Neuronal stem cell (in vitro differentiated cells): ENCODE measurements around the gene EFCAB11.

ENCODE experiments used
- DNase-seq: peaks from one replicate; pipeline ENCODE4 v3.0.0-alpha.2; 2013; ENCODE audit warnings: low spot score
- H2AFZ ChIP-seq: one replicate; pipeline ENCODE4 v1.6.1; 2013; ENCODE audit warnings: mild to moderate bottlenecking, low read length, inconsistent platforms
- H2AK5ac ChIP-seq: 2 replicates; pipeline ENCODE4 v1.6.1; 2013; ENCODE audit warnings: low read depth, mild to moderate bottlenecking, inconsistent platforms, low read length, moderate library complexity, mixed read lengths
- H2BK120ac ChIP-seq: 2 replicates; pipeline ENCODE4 v1.6.1; 2013; ENCODE audit warnings: low read depth, mild to moderate bottlenecking, inconsistent platforms, low read length, moderate library complexity, mixed read lengths
- H2BK12ac ChIP-seq: one replicate; pipeline ENCODE4 v1.6.1; 2013; ENCODE audit warnings: low read length, inconsistent platforms
- H2BK15ac ChIP-seq: 2 replicates; pipeline ENCODE4 v1.6.1; 2013; ENCODE audit warnings: mild to moderate bottlenecking, low read length, inconsistent platforms, mixed read lengths
- H2BK5ac ChIP-seq: one replicate; pipeline ENCODE4 v1.6.1; 2013; ENCODE audit warnings: inconsistent platforms, mild to moderate bottlenecking, low read length, moderate library complexity
- H3K14ac ChIP-seq: one replicate; pipeline ENCODE4 v1.6.1; 2013; ENCODE audit warnings: low read length, inconsistent platforms
- H3K18ac ChIP-seq: 2 replicates; pipeline ENCODE4 v1.6.1; 2013; ENCODE audit warnings: low read length, inconsistent platforms
- H3K23ac ChIP-seq: 2 replicates; pipeline ENCODE4 v1.6.1; 2013; ENCODE audit warnings: low read depth, mild to moderate bottlenecking, mixed read lengths, low read length, inconsistent platforms; ENCODE audit not compliant: poor library complexity
- H3K27ac ChIP-seq: replicated peaks from 3 replicates; pipeline ENCODE4 v1.5.1; 2013; ENCODE audit warnings: low read length, inconsistent platforms
- H3K27me3 ChIP-seq, 3 experiments: 2 replicates each; pipeline ENCODE4 v1.6.1; 2013; ENCODE audit warnings: low read length in 3 of 3, mild to moderate bottlenecking in 2 of 3, inconsistent platforms in 1 of 3, low read depth in 1 of 3, mixed read lengths in 1 of 3, moderate library complexity in 1 of 3; ENCODE audit not compliant: control insufficient read depth in 3 of 3, insufficient read depth in 3 of 3
- H3K36me3 ChIP-seq, 2 donors: replicated peaks in 1 of 2; 2 replicates each; pipeline ENCODE4 v1.6.1; 2013; ENCODE audit warnings: low read length in 2 of 2; ENCODE audit not compliant: control insufficient read depth in 2 of 2, insufficient read depth in 2 of 2
- H3K4ac ChIP-seq: 2 replicates; pipeline ENCODE4 v1.6.1; 2013; ENCODE audit warnings: inconsistent platforms, mild to moderate bottlenecking, low read length, moderate library complexity
- H3K4me1 ChIP-seq, 2 donors: 1 replicate in 1 of 2; 2 replicates in 1 of 2; pipeline ENCODE4 v1.6.1; 2013; ENCODE audit warnings: low read length in 2 of 2, low read depth in 1 of 2; ENCODE audit not compliant: control insufficient read depth in 2 of 2, insufficient read depth in 1 of 2
- H3K4me2 ChIP-seq: one replicate; pipeline ENCODE4 v1.6.1; 2013; ENCODE audit warnings: mild to moderate bottlenecking, low read length, inconsistent platforms; ENCODE audit not compliant: insufficient read depth, poor library complexity, severe bottlenecking
- H3K4me3 ChIP-seq, 2 donors: 2 replicates each; pipeline ENCODE4 v1.5.1; 2013; ENCODE audit warnings: low read length in 2 of 2, mild to moderate bottlenecking in 2 of 2, inconsistent platforms in 1 of 2, moderate library complexity in 1 of 2
- H3K79me1 ChIP-seq: one replicate; pipeline ENCODE4 v1.6.1; 2013; ENCODE audit warnings: low read depth, mild to moderate bottlenecking, inconsistent platforms, low read length, moderate library complexity
- H3K9ac ChIP-seq: one replicate; pipeline ENCODE4 v1.6.1; 2013; ENCODE audit warnings: mild to moderate bottlenecking, low read depth, low read length, inconsistent platforms; ENCODE audit not compliant: poor library complexity
- H3K9me3 ChIP-seq, 2 donors: replicated peaks in 1 of 2; 2 replicates each; pipeline versions ENCODE3 to v1.6.1; 2013; ENCODE audit warnings: low read length in 2 of 2, mild to moderate bottlenecking in 2 of 2, inconsistent platforms in 1 of 2, low read depth in 1 of 2, mixed read lengths in 1 of 2, moderate library complexity in 1 of 2; ENCODE audit not compliant: control insufficient read depth in 2 of 2, insufficient read depth in 1 of 2
- H4K8ac ChIP-seq: one replicate; pipeline ENCODE4 v1.6.1; 2013; ENCODE audit warnings: low read depth, mild to moderate bottlenecking, inconsistent platforms, low read length, moderate library complexity
- H4K91ac ChIP-seq: one replicate; pipeline ENCODE4 v1.6.1; 2013; ENCODE audit warnings: low read length, low read depth, mild to moderate bottlenecking, inconsistent platforms; ENCODE audit not compliant: poor library complexity
- WGBS, 2 donors: extraction: QIAGEN DNeasy Blood & Tissue Kit; methylation state at CpG; one replicate each; pipeline ENCODE4 v1.1.7; 2013; ENCODE audit warnings: missing lambda C conversion rate in 2 of 2, mixed read lengths in 1 of 2; ENCODE audit not compliant: insufficient read length in 2 of 2, insufficient replicate concordance in 1 of 2; ENCODE audit errors: extremely low coverage in 2 of 2; 5-methylcytosine and 5-hydroxymethylcytosine counted together

The EFCAB11 gene

DNA sequence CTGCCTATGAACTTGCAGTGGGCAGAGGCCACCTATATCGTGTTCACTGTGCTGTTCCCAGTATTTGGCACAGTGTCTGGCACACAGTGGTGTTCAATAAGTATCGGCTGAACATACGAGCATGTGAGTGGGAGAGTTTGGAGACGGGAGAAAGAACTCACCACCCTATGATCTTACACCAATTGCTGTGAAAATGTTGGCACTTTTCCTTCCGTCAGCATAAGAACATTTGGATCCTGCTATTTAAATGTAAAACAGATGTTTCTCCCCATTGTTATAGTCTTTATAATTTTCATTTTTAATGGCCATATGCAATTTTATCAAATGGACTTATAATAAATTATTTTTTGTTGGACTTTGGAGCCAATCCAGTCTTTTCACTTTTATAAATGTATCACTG lies 144.4 kb downstream of the EFCAB11 start:
- Histone ChIP-seq H2AK5ac (no peak overlapping the region), H2BK15ac (no peak overlapping the region), H3K4me1 (peaks cover 0 to 3% of the 10 kb centered on the region in 2 donors), H3K27me3 (no peaks in the 10 kb centered on the region), H3K9me3 (no peaks in the 10 kb centered on the region), H3K23ac (no peak overlapping the region), H3K18ac (no peak overlapping the region), H2AFZ (no peak overlapping the region), H3K4me2 (no peak overlapping the region), H2BK12ac (no peak overlapping the region), H3K79me1 (no peaks in the 10 kb centered on the region), H3K4ac (no peak overlapping the region), H4K8ac (no peak overlapping the region), H3K9ac (no peak overlapping the region), H4K91ac (no peak overlapping the region), H3K4me3 (no peak overlapping the region), H2BK5ac (no peak overlapping the region), H3K14ac (no peak overlapping the region), H3K36me3 (no peaks in the 10 kb centered on the region), H2BK120ac (no peak overlapping the region), H3K27ac (no peak overlapping the region)
- DNase-seq = no peak
- WGBS, 2 donors = no CpG with 5 or more reads among the region's 5 CpGs

DNA sequence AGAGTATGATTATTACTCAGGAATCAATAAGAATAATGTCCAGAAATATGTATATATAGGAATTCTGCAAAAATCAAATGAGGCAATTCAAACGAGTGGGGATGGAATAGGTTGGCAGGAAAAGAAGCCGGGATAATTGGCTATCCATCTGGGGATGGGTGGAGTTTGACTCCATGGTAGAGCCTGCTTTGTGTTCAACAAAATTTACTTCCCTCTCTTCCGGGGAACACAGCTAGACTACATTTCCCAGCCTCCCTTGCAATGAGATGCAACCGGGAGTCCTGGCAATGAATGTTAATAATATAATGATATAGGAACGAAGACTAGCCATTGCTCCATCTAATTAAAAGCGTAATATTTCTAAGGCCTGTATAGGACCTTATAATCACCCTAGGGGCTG lies 146.6 kb downstream of the EFCAB11 start:
- H4K8ac ChIP-seq = no peak overlapping the region
- H2BK12ac ChIP-seq = no peak overlapping the region
- no peak overlapping the region for H3K9ac ChIP-seq
- H2BK5ac ChIP-seq = no peak overlapping the region
- H3K36me3 ChIP-seq = no peaks in the 10 kb centered on the region
- WGBS, 2 donors = no CpG with 5 or more reads among the region's 6 CpGs
- H3K23ac ChIP-seq = no peak overlapping the region
- H2AK5ac ChIP-seq = no peak overlapping the region
- no peak overlapping the region for H2BK120ac ChIP-seq
- no peaks in the 10 kb centered on the region for H3K4me1 ChIP-seq
- H3K18ac ChIP-seq = no peak overlapping the region
- H3K4me3 ChIP-seq = no peak overlapping the region
- no peak overlapping the region for H2AFZ ChIP-seq
- H3K14ac ChIP-seq = no peak overlapping the region
- no peak overlapping the region for H4K91ac ChIP-seq
- H3K27ac ChIP-seq = no peak overlapping the region
- no peak overlapping the region for H3K4ac ChIP-seq
- no peak overlapping the region for H3K4me2 ChIP-seq
- no peaks in the 10 kb centered on the region for H3K9me3 ChIP-seq
- no peak overlapping the region for H2BK15ac ChIP-seq
- DNase-seq = no peak
- no peaks in the 10 kb centered on the region for H3K27me3 ChIP-seq
- H3K79me1 ChIP-seq = no peaks in the 10 kb centered on the region

DNA sequence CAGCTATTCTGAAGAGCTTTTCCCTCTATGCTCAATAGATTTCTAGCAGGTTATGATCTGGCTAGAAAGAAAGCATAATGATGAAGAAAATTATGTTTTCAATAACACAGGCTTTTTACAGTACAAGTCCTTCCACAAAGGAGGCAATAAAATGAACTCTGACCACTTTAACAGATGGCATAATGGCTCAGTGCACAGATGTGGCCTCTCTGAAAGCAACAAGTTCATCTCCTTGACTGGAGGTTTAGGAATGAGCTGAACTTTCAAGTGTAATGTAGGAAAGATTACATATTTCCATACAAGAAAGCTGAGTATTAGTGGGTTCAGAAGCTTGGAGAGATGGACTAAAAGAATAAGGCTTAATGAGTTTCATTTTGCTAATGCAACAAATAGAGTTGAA lies 147.4 kb downstream of the EFCAB11 start:
- no peaks in the 10 kb centered on the region for H3K9me3 ChIP-seq
- no peak overlapping the region for H3K23ac ChIP-seq
- no peaks in the 10 kb centered on the region for H3K79me1 ChIP-seq
- no peak overlapping the region for H3K9ac ChIP-seq
- no peaks in the 10 kb centered on the region for H3K36me3 ChIP-seq
- no peak overlapping the region for H2BK15ac ChIP-seq
- H3K18ac ChIP-seq = no peak overlapping the region
- H4K91ac ChIP-seq = no peak overlapping the region
- H4K8ac ChIP-seq = no peak overlapping the region
- no peak overlapping the region for H2AK5ac ChIP-seq
- no peak overlapping the region for H2BK5ac ChIP-seq
- no peaks in the 10 kb centered on the region for H3K27me3 ChIP-seq
- no peak overlapping the region for H3K4ac ChIP-seq
- H3K14ac ChIP-seq = no peak overlapping the region
- H2AFZ ChIP-seq = no peak overlapping the region
- H2BK12ac ChIP-seq = no peak overlapping the region
- H3K4me3 ChIP-seq = no peak overlapping the region
- H3K27ac ChIP-seq = no peak overlapping the region
- no peak overlapping the region for H3K4me2 ChIP-seq
- no peak overlapping the region for H2BK120ac ChIP-seq
- H3K4me1 ChIP-seq = no peaks in the 10 kb centered on the region
- no peak for DNase-seq

DNA sequence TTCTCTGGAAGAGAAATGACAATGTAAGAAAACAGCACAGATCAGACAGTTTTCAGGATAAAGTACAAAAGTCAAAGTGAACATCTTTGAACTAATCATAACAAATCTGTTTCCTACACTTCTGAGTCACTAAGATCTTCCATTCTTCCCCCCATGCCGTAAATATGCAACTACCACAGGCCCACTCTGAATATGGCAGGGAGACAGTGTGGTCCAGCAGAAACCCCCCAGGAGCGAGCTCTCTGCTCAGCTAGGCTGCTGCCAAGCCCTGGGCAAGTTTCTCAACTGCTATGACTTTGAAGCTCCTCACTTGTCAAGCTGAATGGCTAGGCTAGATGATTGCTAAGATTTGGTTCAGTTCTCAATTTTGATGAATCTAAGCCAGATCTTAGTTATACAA lies 148.1 kb downstream of the EFCAB11 start:
- H2AK5ac ChIP-seq = no peak overlapping the region
- H3K4me3 ChIP-seq = no peak overlapping the region
- H4K8ac ChIP-seq = no peak overlapping the region
- no peaks in the 10 kb centered on the region for H3K36me3 ChIP-seq
- WGBS, 2 donors = no CpG with 5 or more reads among the region's 2 CpGs
- H3K9ac ChIP-seq = no peak overlapping the region
- no peak overlapping the region for H2AFZ ChIP-seq
- H2BK5ac ChIP-seq = no peak overlapping the region
- no peak overlapping the region for H2BK15ac ChIP-seq
- H4K91ac ChIP-seq = no peak overlapping the region
- H3K79me1 ChIP-seq = no peaks in the 10 kb centered on the region
- no peak for DNase-seq
- no peak overlapping the region for H3K23ac ChIP-seq
- no peak overlapping the region for H3K4ac ChIP-seq
- no peak overlapping the region for H3K14ac ChIP-seq
- no peak overlapping the region for H2BK12ac ChIP-seq
- no peak overlapping the region for H3K27ac ChIP-seq
- no peak overlapping the region for H3K18ac ChIP-seq
- H3K4me1 ChIP-seq = no peaks in the 10 kb centered on the region
- H3K27me3 ChIP-seq = no peaks in the 10 kb centered on the region
- no peak overlapping the region for H3K4me2 ChIP-seq
- no peak overlapping the region for H2BK120ac ChIP-seq
- no peaks in the 10 kb centered on the region for H3K9me3 ChIP-seq
